Gastrocnemius medialis (tissue), 4 donors: Measurements from ENCODE around the gene CFAP92.

Source experiments
- POLR2A ChIP-seq, 2 donors: fragments of 450-650 bp; IDR thresholded peaks; one replicate each; pipeline ENCODE4 v1.6.1; 2017; ENCODE audit warnings: antibody characterized with exemption in 2 of 2, mild to moderate bottlenecking in 2 of 2, moderate library complexity in 2 of 2
- TF ChIP-seq, protein P1 (sequence below), 5 experiments: fragments of 450-650 bp in 3 of 5; fragments of 200-600 bp in 2 of 5; sonication (generic) in 2 of 5; IDR thresholded peaks in 4 of 5; conservative IDR thresholded peaks in 1 of 5; 1 replicate in 4 of 5; 2 replicates in 1 of 5; pipeline ENCODE4 v1.5.1; 2016 to 2019; ENCODE audit warnings: antibody characterized with exemption in 5 of 5, mild to moderate bottlenecking in 3 of 5, moderate library complexity in 3 of 5

DNA sequence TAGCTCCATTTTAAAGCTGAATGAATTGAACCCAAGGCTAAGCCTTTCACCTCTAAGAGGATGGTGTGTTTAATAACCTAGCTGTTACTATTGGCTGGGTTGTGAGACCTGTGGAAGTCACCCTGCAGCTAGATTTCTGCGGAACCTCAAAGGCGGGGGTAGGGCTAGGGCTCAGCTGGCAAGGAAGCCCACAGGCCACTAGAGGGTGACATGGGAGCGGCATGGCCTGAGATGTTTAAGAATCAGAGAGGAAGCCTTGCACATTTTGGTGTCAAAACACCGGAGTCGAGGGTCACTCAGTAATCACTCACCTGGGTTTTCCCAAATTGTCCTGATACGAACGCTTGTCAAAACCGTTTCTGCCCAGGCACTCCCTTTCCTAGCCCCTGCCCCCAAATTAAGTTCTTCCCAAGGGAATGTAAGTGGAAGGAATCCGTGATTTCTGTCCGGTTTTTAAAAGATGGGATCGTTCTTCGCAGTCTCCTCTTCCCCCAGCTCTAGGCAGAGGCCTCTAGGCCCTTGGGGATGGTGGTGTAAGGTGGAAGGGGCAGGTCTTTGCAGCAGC lies 118.2 kb downstream of the CFAP92 start:
- TF ChIP-seq POLR2A (IDR thresholded peaks at IDR 0.05), result no peak
- TF ChIP-seq, protein P1, sequence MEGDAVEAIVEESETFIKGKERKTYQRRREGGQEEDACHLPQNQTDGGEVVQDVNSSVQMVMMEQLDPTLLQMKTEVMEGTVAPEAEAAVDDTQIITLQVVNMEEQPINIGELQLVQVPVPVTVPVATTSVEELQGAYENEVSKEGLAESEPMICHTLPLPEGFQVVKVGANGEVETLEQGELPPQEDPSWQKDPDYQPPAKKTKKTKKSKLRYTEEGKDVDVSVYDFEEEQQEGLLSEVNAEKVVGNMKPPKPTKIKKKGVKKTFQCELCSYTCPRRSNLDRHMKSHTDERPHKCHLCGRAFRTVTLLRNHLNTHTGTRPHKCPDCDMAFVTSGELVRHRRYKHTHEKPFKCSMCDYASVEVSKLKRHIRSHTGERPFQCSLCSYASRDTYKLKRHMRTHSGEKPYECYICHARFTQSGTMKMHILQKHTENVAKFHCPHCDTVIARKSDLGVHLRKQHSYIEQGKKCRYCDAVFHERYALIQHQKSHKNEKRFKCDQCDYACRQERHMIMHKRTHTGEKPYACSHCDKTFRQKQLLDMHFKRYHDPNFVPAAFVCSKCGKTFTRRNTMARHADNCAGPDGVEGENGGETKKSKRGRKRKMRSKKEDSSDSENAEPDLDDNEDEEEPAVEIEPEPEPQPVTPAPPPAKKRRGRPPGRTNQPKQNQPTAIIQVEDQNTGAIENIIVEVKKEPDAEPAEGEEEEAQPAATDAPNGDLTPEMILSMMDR (IDR thresholded peaks at IDR 0.05 in 4 of 5, conservative IDR thresholded peaks at IDR 0.05 in 1 of 5), result peak in 2 of 5 experiments; percentile 24 to 47
